ENCODE measurements around the gene TGFBR1. TPM values are rescaled to one million over a fixed set of nuclear protein-coding genes. Genes with fewer than 3 reads are reported as not detected.
A peak's percentile ranks its signal among the peaks of the same experiment; 100 is the strongest.

The TGFBR1 gene
- total RNA-seq, 4 donors from 2014 or later, result 24.0 to 37.4 (median 31.8) TPM

DNA sequence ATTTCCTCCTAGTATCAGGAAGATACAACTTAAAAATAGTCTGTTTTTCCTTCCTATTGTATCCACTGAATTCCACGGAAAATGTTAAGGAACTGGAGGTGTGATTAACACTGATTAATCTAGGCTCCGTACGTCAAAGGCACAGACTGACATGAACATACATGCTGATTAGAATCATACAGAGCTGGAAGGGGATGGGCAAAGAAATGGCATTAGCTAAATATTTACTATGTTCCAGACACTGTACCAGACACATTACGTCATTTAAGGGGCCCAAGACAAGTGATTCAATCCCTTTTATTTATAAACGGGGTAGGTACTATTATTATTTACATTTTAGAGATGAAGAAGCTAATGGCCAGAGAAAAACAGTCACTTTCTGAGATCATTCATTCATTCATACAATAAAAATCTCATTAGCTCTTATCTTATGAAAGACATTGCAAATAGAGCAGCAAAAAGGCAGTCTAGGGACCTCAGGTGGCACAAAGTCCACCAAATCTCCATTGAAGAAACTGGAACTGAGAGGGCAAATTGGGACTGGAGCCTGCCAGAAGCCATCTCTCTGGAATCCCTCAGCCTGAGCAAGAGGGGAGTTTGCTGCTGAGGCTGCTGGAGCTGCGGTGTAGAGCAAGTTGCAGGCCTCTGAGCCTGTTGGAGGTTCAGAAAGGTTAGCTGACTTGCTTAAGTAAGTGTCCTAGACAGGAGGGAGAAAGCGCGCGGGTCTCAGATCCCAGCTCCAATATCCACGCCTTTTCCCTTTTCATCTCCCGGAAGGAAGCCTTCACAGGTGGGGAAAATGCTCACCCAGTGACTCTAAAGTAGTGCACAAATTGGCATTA, 1.6 kb upstream of the TGFBR1 start:
- H3K36me3 ChIP-seq, result no peaks in the 10 kb centered on the region
- H3K4me1 ChIP-seq, result peaks cover 0 to 35% (median 18%) of the 10 kb centered on the region in 4 donors
- no peaks in the 10 kb centered on the region for H3K27me3 ChIP-seq
- H3K27ac ChIP-seq, result peak overlapping the region; percentile 86 to 97 (median 86)
- TF ChIP-seq EP300 (IDR thresholded peaks at IDR 0.05), result no peak
- TF ChIP-seq CTCF (IDR thresholded peaks at IDR 0.05), result no peak
- no peak for TF ChIP-seq POLR2A (IDR thresholded peaks at IDR 0.05)
- no peak overlapping the region for H3K4me3 ChIP-seq
- WGBS, 2 donors, result 75 to 79% methylated on average over 11 of the region's 11 CpGs
- no peak for DNase-seq (ENCODE audit: low spot score in 2 of 2)
- H3K9me3 ChIP-seq, result no peaks in the 10 kb centered on the region

GRCh38 chr9:99103901-99104458, 933 bp upstream of the TGFBR1 start:
- DNase-seq (ENCODE audit: low spot score in 2 of 2), result peak in 1 of 2 donors; percentile 40
- Histone ChIP-seq H3K4me3 (peak overlapping the region; percentile 54 to 94 (median 77)), H3K9me3 (no peaks in the 10 kb centered on the region), H3K27me3 (no peaks in the 10 kb centered on the region), H3K36me3 (no peaks in the 10 kb centered on the region), H3K4me1 (peaks cover 0 to 40% (median 20%) of the 10 kb centered on the region in 4 donors), H3K27ac (peak overlapping the region; percentile 86 to 97 (median 86))
- peak in 1 of 2 donors; percentile 4 for TF ChIP-seq EP300 (IDR thresholded peaks at IDR 0.05)
- no peak for TF ChIP-seq CTCF (IDR thresholded peaks at IDR 0.05)
- no peak for TF ChIP-seq POLR2A (IDR thresholded peaks at IDR 0.05)
- 5 to 7% methylated on average over 14 of the region's 14 CpGs for WGBS, 2 donors

GRCh38 chr9:99105152-99106043, 485 bp downstream of the TGFBR1 start:
- peaks cover 0 to 48% (median 22%) of the 10 kb centered on the region in 4 donors for H3K4me1 ChIP-seq
- H3K4me3 ChIP-seq, result peak overlapping the region; percentile 90 to 94 (median 92)
- WGBS, 2 donors, result 0% methylated on average over 51 to 63 of the region's 118 CpGs
- no peaks in the 10 kb centered on the region for H3K27me3 ChIP-seq
- DNase-seq (ENCODE audit: low spot score in 2 of 2), result peak; percentile 50 to 58
- no peaks in the 10 kb centered on the region for H3K36me3 ChIP-seq
- TF ChIP-seq CTCF (IDR thresholded peaks at IDR 0.05) (no peak), POLR2A (IDR thresholded peaks at IDR 0.05) (no peak), EP300 (IDR thresholded peaks at IDR 0.05) (peak in 1 of 2 donors; percentile 59)
- H3K9me3 ChIP-seq, result no peaks in the 10 kb centered on the region
- H3K27ac ChIP-seq, result peak overlapping the region; percentile 86 to 97 (median 95)

DNA sequence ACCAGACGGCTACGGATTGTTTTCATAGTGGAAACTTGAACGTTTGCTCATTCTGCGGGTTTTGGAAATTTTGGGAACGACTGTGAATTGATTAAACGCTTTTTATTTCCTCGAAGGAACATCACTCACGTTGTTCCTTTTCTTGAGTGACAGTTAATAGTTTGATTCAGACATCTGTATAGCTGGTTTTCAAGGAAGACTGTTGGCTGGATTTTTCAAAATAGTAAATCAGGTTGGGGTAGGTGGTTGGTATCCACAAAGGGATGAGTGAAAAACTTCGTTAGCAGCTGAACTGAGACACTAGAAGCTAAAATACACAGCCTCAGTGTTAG, 1.1 kb downstream of the TGFBR1 start:
- TF ChIP-seq CTCF (IDR thresholded peaks at IDR 0.05) (no peak), POLR2A (IDR thresholded peaks at IDR 0.05) (no peak), EP300 (IDR thresholded peaks at IDR 0.05) (no peak)
- H3K4me1 ChIP-seq, result peaks cover 0 to 48% (median 22%) of the 10 kb centered on the region in 4 donors
- H3K27ac ChIP-seq, result peak overlapping the region; percentile 86 to 97 (median 95)
- 0 to 1% methylated on average over 9 of the region's 9 CpGs for WGBS, 2 donors
- no peaks in the 10 kb centered on the region for H3K9me3 ChIP-seq
- DNase-seq (ENCODE audit: low spot score in 2 of 2), result no peak
- peak overlapping the region; percentile 90 to 94 (median 92) for H3K4me3 ChIP-seq
- H3K27me3 ChIP-seq, result no peaks in the 10 kb centered on the region
- H3K36me3 ChIP-seq, result no peaks in the 10 kb centered on the region

Data from tibial nerve (tissue), 4 donors.